HuH-7.5 (cell line): ENCODE results near the gene GRK6.
"Not testable (repeated sequence)": the region's sequence is repeated elsewhere in the genome, so short reads cannot be mapped to it uniquely, and the experiment has no call there.

Experiments used
- DNase-seq: peaks from one replicate; pipeline ENCODE4 v3.0.0; 2011; ENCODE audit warnings: low spot score

Gene GRK6

GRCh38 chr5:177399997-177400868 is 26.2 kb upstream of the GRK6 start, which contains the start of gene PFN3:
PFN3 (minus strand) TSS chr5:177400661; CDS start chr5:177400576, 85 bp downstream.
- no peak for DNase-seq

- peak; percentile 53 for DNase-seq
These were observed 24.0 kb upstream of the GRK6 start for GRCh38 chr5:177402271-177403043.

- DNase-seq, result no peak
These were observed 23.2 kb upstream of the GRK6 start for GRCh38 chr5:177403102-177403791.

GRCh38 chr5:177403792-177404640 is 22.5 kb upstream of the GRK6 start:
- peak; percentile 58 for DNase-seq

GRCh38 chr5:177404641-177405179 is 21.8 kb upstream of the GRK6 start:
- peak; percentile 25 for DNase-seq

- peak; percentile 8 for DNase-seq
These were observed 21.2 kb upstream of the GRK6 start for GRCh38 chr5:177405312-177405711.

GRCh38 chr5:177405805-177406204 is 20.7 kb upstream of the GRK6 start:
- peak; percentile 5 for DNase-seq

- DNase-seq, result peak; percentile 83
These were observed 17.3 kb upstream of the GRK6 start, which contains the start of gene F12 for GRCh38 chr5:177409043-177409801. F12 (minus strand) TSS chr5:177409564; CDS start chr5:177409527, 37 bp downstream.

GRCh38 chr5:177410575-177410974 is 15.9 kb upstream of the GRK6 start:
- DNase-seq, result no peak

GRCh38 chr5:177412603-177413233 is 13.8 kb upstream of the GRK6 start:
- DNase-seq, result no peak

- DNase-seq, result no peak
These were observed 12.0 kb upstream of the GRK6 start for GRCh38 chr5:177414481-177414880.

GRCh38 chr5:177417081-177417480 is 9.4 kb upstream of the GRK6 start:
- not testable (repeated sequence) for DNase-seq

- DNase-seq, result no peak
These were observed 7.4 kb upstream of the GRK6 start for GRCh38 chr5:177419046-177419445.

- DNase-seq, result not testable (repeated sequence)
These were observed 6.0 kb upstream of the GRK6 start for GRCh38 chr5:177420472-177420871.

- no peak for DNase-seq
These were observed 5.2 kb upstream of the GRK6 start for GRCh38 chr5:177421062-177421798.

GRCh38 chr5:177423671-177424070 is 2.8 kb upstream of the GRK6 start:
- DNase-seq, result no peak

- DNase-seq, result no peak
These were observed 1.2 kb upstream of the GRK6 start for GRCh38 chr5:177425196-177425800.

GRCh38 chr5:177425801-177426565 is 493 bp upstream of the GRK6 start:
- DNase-seq, result peak; percentile 100
